Panc1 (cell line): Measurements from ENCODE around the gene RASD2. TPM values are rescaled to one million over a fixed set of nuclear protein-coding genes. Genes with fewer than 3 reads are reported as not detected.

Source experiments
- ATAC-seq: fragments of 200-7000 bp; cut with Tn5 transposase; 2 replicates; pipeline ENCODE4 v1.9.1; 2020; ENCODE audit warnings: mild to moderate bottlenecking, moderate library complexity
- BruUV-seq: library from RNA; stranded (reverse); fragments of 400-500 nt; replicated peaks from 2 replicates; lab custom pipeline; 2021; lab: Mats Ljungman, UMichigan
- CTCF ChIA-PET: fragments of 300-600 bp; sonication (Branson Sonifier 250); formaldehyde crosslinking; loops from one replicate; lab custom pipeline; 2022; ENCODE audit warnings: antibody characterized with exemption; lab: Charles Lee
- POLR2A ChIA-PET: fragments of 300-600 bp; sonication (Branson Sonifier 250); formaldehyde crosslinking; loops from one replicate; lab custom pipeline; 2022; ENCODE audit warnings: antibody characterized with exemption; lab: Charles Lee
- DNase-seq: peaks from one replicate; pipeline ENCODE4 v3.0.0-alpha.2; 2010; ENCODE audit warnings: low read depth, low spot score
- H3K27ac ChIP-seq: 2 replicates; pipeline ENCODE4 v1.5.1; 2011; ENCODE audit warnings: mild to moderate bottlenecking, low read length, inconsistent platforms
- H3K27me3 ChIP-seq: fragments of 200-500 bp; sonication (Bioruptor generic); 2 replicates; pipeline ENCODE4 v1.6.0; 2014; ENCODE audit warnings: low read length, inconsistent platforms; ENCODE audit not compliant: control insufficient read depth, insufficient read depth
- H3K36me3 ChIP-seq: fragments of 200-500 bp; sonication (Bioruptor generic); 2 replicates; pipeline ENCODE4 v1.5.1; 2014; ENCODE audit warnings: inconsistent platforms, mild to moderate bottlenecking, low read length, moderate library complexity; ENCODE audit not compliant: control insufficient read depth, insufficient read depth
- H3K4me1 ChIP-seq: 2 replicates; pipeline ENCODE4 v1.5.1; 2011; ENCODE audit warnings: inconsistent platforms, mild to moderate bottlenecking, low read length, moderate library complexity; ENCODE audit not compliant: control insufficient read depth, insufficient read depth
- H3K4me3 ChIP-seq, 2 experiments: 2 replicates each; pipeline ENCODE4 v1.5.1; 2011 to 2012; ENCODE audit warnings: low read depth in 2 of 2, low read length in 2 of 2, mild to moderate bottlenecking in 2 of 2, inconsistent platforms in 1 of 2, moderate library complexity in 1 of 2
- H3K9me3 ChIP-seq: fragments of 200-500 bp; sonication (Bioruptor generic); 2 replicates; pipeline ENCODE4 v1.5.1; 2014; ENCODE audit warnings: low read depth, mild to moderate bottlenecking, inconsistent platforms, low read length, moderate library complexity; ENCODE audit not compliant: control insufficient read depth, insufficient read depth
- CTCF ChIP-seq: fragments of 450-650 bp; IDR thresholded peaks from 2 replicates; pipeline ENCODE4 v1.5.1; 2017; ENCODE audit warnings: mild to moderate bottlenecking
- POLR2AphosphoS5 ChIP-seq: IDR thresholded peaks from 2 replicates; pipeline ENCODE4 v1.6.1; 2012; ENCODE audit warnings: mild to moderate bottlenecking, low read depth, low read length, moderate library complexity
- REST ChIP-seq, 2 experiments: IDR thresholded peaks; 2 replicates each; pipeline ENCODE4 v1.6.1; 2011 to 2012; ENCODE audit warnings: low read depth in 2 of 2, control low read depth in 1 of 2, low read length in 1 of 2, mild to moderate bottlenecking in 1 of 2, moderate library complexity in 1 of 2; ENCODE audit not compliant: insufficient read depth in 1 of 2
- SIN3A ChIP-seq: IDR thresholded peaks from 2 replicates; pipeline ENCODE4 v1.6.1; 2012; ENCODE audit warnings: low read depth, mild to moderate bottlenecking, low read length, moderate library complexity, borderline replicate concordance; ENCODE audit not compliant: insufficient read depth
- TCF7L2 ChIP-seq: IDR thresholded peaks from 2 replicates; pipeline ENCODE4 v1.6.1; 2011; ENCODE audit warnings: mild to moderate bottlenecking, low read depth, low read length, inconsistent platforms
- in situ Hi-C: cut with HindIII; loops from 2 replicates; pipeline ENCODE4 v1.10.0; 2016; ENCODE audit warnings: low sequenced_read_pairs, low pct_unique_long_range_greater_than_20kb
- intact Hi-C: fragments of 100-400 bp; cut with micrococcal nuclease; formaldehyde crosslinking; loops from one replicate; pipeline ENCODE4 v1.10.0; 2022; ENCODE audit not compliant: unreplicated experiment
- total RNA-seq: library from RNA; stranded (reverse); gene quantifications from one replicate; pipeline ENCODE4 v1.2.1, GENCODE V29; 2021; ENCODE audit not compliant: unreplicated experiment

The RASD2 gene
- total RNA-seq, 1 experiment from 2014 or later = 26.7 TPM

GRCh38 chr22:35555483-35555890 lies 14.9 kb downstream of the RASD2 start:
- CTCF ChIA-PET = no interaction called here
- no peaks in the 10 kb centered on the region for H3K36me3 ChIP-seq
- in situ Hi-C loops = no loop called here
- H3K27me3 ChIP-seq = no peaks in the 10 kb centered on the region
- no peak overlapping the region; the same call in 1 of the 2 replicates for H3K27ac ChIP-seq
- intact Hi-C loops = no loop called here
- TF ChIP-seq SIN3A = no peak
- no TSS peak for BruUV-seq
- H3K4me3 ChIP-seq = no peak overlapping the region
- peak; percentile 28; the same call in 1 of the 2 replicates for ATAC-seq
- POLR2A ChIA-PET = no interaction called here
- no peak for DNase-seq
- H3K4me1 ChIP-seq = peaks cover 5% of the 10 kb centered on the region; the same call in 1 of the 2 replicates
- no peaks in the 10 kb centered on the region; the same call in 1 of the 2 replicates for H3K9me3 ChIP-seq

- Histone ChIP-seq H3K36me3 (no peaks in the 10 kb centered on the region), H3K9me3 (no peaks in the 10 kb centered on the region; the same call in 1 of the 2 replicates), H3K27me3 (no peaks in the 10 kb centered on the region), H3K4me1 (peaks cover 5% of the 10 kb centered on the region; the same call in 1 of the 2 replicates), H3K27ac (no peak overlapping the region; the same call in 1 of the 2 replicates), H3K4me3 (no peak overlapping the region)
- in situ Hi-C loops (no loop called here), intact Hi-C loops (no loop called here)
- ATAC-seq (no peak), DNase-seq (no peak)
- no TSS peak for BruUV-seq
- no peak for TF ChIP-seq SIN3A
- TF ChIP-seq POLR2AphosphoS5 = no peak
- no peak for TF ChIP-seq REST (IDR thresholded peaks at IDR 0.05; ENCODE audit: insufficient read depth in 1 of 2, low read depth in 2 of 2, low read length in 1 of 2)
- no peak for TF ChIP-seq CTCF
- TF ChIP-seq TCF7L2 = no peak
- POLR2A ChIA-PET = no interaction called here
- CTCF ChIA-PET = no interaction called here
Observed at GRCh38 chr22:35555946-35556547, 15.4 kb downstream of the RASD2 start.

GRCh38 chr22:35556666-35557065 lies 16.0 kb downstream of the RASD2 start:
- H3K4me3 ChIP-seq = no peak overlapping the region
- POLR2A ChIA-PET = no interaction called here

More at GRCh38 chr22:35556666-35557065, 16.0 kb downstream of the RASD2 start:
- ATAC-seq (no peak), DNase-seq (no peak)
- in situ Hi-C loops = no loop called here
- Histone ChIP-seq H3K4me1 (peaks cover 8% of the 10 kb centered on the region), H3K27ac (no peak overlapping the region), H3K27me3 (no peaks in the 10 kb centered on the region), H3K9me3 (no peaks in the 10 kb centered on the region; the same call in 1 of the 2 replicates), H3K36me3 (no peaks in the 10 kb centered on the region)
- no TSS peak for BruUV-seq
- intact Hi-C loops = no loop called here
- TF ChIP-seq POLR2AphosphoS5 (no peak), REST (IDR thresholded peaks at IDR 0.05; ENCODE audit: insufficient read depth in 1 of 2, low read depth in 2 of 2, low read length in 1 of 2) (no peak), TCF7L2 (no peak), SIN3A (no peak), CTCF (no peak)
- CTCF ChIA-PET = no interaction called here
